ENCODE measurements around the gene UBR4.

UBR4 gene

DNA sequence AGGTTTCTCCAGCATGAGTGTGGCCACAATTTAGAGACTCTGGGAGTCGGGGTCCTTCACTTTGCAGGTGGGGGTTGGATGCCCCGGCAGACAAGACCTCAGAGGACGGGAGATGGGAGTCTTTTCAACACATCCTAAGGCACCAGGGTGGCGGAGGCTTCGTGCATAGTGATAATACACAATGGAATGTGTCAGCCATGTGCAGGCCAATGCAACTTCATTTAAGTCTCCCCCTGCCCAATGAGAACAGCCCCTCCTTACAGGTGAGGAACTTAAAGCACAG lies 177.7 kb downstream of the UBR4 start:
- no peak for TF ChIP-seq CTCF (IDR thresholded peaks at IDR 0.05; ENCODE audit: low read depth, low read length, missing control alignments)
- H3K4me3 ChIP-seq (replicated peaks; ENCODE audit: low read depth, low read length) = no peak overlapping the region
- no peak for DNase-seq (ENCODE audit: extremely low read depth, low read depth)

DNA sequence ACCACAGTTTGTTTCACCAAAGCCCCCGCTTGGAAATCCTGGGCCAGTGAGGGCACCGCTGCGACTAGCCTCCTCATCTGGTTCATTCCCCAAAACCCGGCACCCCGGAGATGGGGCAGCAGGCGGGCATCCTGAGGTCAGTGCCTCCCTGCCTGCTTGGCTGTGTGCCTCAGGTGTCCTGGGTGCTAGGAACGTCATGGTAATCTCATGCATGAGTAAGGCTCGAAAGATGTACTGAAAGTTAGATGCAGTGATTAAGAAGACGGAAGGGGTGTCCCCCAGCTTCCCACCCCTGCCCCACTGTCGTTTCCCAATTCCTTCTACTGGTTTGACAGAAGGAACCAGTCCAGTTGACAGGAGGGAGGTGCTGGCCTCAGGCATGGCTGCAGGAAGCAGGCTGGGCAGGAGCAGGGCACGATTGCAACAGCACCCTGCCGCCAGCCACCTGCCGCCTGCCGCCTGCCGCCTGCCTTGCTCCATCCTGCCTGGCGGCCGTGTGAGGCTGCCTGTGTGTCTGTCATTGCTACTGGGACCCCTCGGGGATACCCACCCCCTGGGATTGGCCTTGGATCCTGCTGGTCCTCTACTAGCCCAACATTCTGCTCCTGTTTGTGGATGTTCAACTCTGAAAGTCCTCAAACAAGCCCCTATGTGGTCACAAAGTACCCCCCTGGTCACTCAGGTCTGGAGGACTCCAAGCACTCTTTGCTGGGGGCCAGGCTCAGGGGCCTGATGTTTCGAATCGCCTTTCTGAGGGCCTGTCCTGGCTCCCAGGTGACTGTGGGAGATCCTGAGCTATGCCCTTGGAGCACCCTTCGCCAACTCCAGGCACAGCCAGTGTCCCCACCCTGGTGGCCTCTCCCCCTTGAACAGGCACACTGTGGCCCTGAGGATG lies 180.6 kb downstream of the UBR4 start:
- no peak for DNase-seq (ENCODE audit: extremely low read depth, low read depth)
- no peak for TF ChIP-seq CTCF (IDR thresholded peaks at IDR 0.05; ENCODE audit: low read depth, low read length, missing control alignments)
- H3K4me3 ChIP-seq (replicated peaks; ENCODE audit: low read depth, low read length) = no peak overlapping the region

DNA sequence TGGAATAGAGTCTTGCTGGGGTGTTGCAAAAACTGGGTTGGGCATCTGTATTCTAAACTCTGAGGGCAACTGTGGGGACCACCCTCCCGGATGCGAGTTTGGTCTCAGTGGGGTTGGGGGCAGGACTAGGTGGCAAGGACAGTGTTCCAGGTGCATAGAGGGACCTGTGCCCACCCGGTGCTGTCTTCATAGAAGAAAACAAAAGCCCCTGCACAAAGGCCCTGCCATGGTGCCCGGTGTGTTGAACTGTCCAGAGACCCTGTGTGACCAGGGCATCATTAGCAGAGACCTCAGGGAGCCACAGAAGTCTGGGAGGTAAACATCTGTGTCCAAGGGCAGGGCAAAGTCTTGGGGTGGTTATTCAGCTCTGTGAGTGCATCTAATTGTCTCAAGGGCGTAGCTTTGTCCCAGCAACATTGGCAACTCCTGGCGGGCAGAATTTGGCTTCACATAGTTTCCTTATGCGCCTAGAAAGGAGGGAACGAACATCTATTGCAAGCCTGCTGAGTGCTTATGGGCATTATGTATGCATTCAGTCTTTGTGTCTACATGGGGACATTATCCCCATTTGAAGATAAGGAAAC lies 181.4 kb downstream of the UBR4 start:
- TF ChIP-seq CTCF (IDR thresholded peaks at IDR 0.05; ENCODE audit: low read depth, low read length, missing control alignments) = no peak
- DNase-seq (ENCODE audit: extremely low read depth, low read depth) = no peak
- no peak overlapping the region for H3K4me3 ChIP-seq (replicated peaks; ENCODE audit: low read depth, low read length)

DNA sequence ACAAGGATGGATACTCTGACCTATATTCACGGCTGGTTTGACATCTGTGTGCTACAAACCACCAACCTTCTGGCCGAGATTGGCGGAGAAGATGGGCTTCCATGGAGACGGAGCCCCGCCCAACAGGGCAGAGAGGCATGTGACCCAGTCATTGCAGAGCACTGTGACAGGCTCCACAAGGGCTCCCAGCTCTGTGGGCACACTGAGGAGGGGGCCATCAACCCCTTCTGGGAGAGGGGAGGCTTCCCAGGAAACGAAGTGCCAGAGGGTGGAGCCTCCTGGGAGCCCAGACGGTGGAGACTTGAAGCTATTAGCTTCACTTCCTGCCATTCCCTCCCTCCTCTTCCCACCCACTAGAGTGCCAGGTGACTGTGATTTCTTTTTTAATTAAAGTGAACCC lies 182.0 kb downstream of the UBR4 start:
- no peak for DNase-seq (ENCODE audit: extremely low read depth, low read depth)
- H3K4me3 ChIP-seq (replicated peaks; ENCODE audit: low read depth, low read length) = no peak overlapping the region
- TF ChIP-seq CTCF (IDR thresholded peaks at IDR 0.05; ENCODE audit: low read depth, low read length, missing control alignments) = no peak
